Body of pancreas (tissue), 4 donors: ENCODE measurements around the gene CFAP119.

Experiments
- POLR2A ChIP-seq, 3 donors: fragments of 450-650 bp; IDR thresholded peaks; one replicate each; pipeline ENCODE4 v1.6.1; 2016; ENCODE audit warnings: antibody characterized with exemption in 3 of 3, mild to moderate bottlenecking in 2 of 3
- TF ChIP-seq, protein P1 (sequence below), 7 experiments: fragments of 450-650 bp in 4 of 7; fragments of 200-600 bp in 3 of 7; sonication (generic) in 3 of 7; IDR thresholded peaks; one replicate each; pipeline ENCODE4 v1.5.1; 2016 to 2019; ENCODE audit warnings: antibody characterized with exemption in 7 of 7

DNA sequence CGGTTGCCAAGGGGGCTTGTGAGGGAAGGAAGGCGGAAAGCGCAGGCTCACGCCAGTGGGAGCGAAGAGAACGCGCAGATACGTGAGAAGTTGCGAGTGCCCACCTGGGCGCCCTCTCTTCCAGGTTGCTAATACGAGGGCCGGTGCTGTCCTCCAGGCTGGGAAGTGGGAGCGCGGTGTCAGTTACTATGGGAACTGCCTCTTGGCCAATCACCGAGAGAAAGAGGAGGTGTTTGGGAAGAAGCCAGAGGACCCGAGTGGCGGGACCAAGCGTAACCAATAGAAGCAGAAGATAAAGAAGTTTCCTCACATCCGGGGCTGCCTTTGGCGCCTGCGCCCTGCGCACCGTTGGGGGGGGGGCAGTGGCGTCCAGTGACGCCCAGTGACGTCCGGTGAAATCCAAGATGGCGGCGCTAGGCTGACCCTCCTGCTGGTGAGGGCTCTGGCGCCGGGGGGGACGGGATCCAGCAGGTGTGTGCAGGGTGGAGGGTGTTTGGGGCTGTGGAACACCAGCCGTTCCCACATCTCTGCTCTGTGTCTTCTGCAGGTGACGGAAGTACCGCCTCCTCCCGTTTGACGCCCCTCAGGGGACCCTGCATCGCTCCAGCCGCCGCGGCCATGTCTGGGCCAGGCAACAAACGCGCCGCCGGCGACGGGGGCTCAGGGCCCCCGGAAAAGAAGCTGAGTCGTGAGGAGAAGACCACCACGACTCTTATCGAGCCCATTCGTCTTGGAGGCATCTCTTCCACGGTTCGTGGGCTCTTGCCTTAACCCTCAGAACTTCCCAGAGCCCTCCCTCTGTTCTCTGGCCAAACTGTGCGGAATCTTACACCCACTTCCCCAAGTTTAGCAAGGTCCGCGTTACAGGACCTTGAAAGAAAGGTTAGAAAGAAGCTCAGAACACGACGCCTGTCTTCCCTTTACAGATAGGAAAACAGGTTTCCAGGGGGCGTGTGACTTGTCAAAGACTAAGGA, at the start of gene CFAP119, which contains the start of gene RNF40:
- TF ChIP-seq, protein P1, sequence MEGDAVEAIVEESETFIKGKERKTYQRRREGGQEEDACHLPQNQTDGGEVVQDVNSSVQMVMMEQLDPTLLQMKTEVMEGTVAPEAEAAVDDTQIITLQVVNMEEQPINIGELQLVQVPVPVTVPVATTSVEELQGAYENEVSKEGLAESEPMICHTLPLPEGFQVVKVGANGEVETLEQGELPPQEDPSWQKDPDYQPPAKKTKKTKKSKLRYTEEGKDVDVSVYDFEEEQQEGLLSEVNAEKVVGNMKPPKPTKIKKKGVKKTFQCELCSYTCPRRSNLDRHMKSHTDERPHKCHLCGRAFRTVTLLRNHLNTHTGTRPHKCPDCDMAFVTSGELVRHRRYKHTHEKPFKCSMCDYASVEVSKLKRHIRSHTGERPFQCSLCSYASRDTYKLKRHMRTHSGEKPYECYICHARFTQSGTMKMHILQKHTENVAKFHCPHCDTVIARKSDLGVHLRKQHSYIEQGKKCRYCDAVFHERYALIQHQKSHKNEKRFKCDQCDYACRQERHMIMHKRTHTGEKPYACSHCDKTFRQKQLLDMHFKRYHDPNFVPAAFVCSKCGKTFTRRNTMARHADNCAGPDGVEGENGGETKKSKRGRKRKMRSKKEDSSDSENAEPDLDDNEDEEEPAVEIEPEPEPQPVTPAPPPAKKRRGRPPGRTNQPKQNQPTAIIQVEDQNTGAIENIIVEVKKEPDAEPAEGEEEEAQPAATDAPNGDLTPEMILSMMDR (IDR thresholded peaks at IDR 0.05): peak in 1 of 7 experiments; percentile 13
- TF ChIP-seq POLR2A (IDR thresholded peaks at IDR 0.05): peak; percentile 30 to 87 (median 77)
